ENCODE results near the gene MATCAP1.

Gene MATCAP1

DNA sequence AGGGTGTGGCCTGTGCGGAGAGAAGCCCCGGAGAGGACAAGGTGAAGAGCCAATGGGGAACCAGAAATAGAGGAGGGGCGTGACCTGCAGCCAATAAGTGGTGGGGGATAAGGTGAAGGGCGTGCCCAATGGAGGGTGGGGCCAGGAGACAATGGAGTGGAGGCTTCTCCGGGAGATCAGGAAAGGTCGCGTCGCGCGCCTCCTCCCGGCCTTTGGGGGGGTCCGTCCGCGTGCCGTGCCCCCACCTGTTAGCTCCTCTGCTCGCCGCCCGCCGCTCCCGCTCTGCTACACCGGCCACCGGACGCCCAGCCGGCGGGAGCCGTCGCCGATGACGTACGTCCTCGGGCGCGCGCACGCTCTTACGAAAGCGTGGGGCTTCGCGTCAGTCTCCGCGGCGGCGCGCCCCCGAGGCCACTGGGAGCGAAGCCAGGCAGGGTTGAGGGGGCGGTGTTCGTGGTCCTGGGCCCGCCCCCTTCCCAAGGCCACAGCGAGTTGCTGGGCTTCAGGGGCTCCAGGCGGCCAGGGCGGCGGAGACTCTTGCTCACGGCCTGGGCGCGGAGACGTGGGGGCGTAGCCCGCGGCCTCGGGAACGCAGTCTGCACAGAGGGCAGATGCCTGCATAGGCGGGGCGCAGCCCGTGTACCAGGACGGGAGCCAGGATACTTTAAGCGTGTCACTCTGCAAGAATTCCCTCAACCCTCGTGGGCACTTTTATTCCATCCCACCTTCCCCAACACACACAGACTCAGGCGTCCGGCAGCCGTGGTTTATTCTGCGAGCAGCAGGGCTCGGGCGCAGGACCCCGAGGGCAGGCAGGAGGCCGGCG, at the start of gene MATCAP1:
MATCAP1 (minus strand) TSS at position 337 of the 826 bp plus-strand sequence. CDS start 3,353 bp downstream, outside the sequence.
- peak; percentile 98 for DNase-seq (ENCODE audit: low spot score)

DNA sequence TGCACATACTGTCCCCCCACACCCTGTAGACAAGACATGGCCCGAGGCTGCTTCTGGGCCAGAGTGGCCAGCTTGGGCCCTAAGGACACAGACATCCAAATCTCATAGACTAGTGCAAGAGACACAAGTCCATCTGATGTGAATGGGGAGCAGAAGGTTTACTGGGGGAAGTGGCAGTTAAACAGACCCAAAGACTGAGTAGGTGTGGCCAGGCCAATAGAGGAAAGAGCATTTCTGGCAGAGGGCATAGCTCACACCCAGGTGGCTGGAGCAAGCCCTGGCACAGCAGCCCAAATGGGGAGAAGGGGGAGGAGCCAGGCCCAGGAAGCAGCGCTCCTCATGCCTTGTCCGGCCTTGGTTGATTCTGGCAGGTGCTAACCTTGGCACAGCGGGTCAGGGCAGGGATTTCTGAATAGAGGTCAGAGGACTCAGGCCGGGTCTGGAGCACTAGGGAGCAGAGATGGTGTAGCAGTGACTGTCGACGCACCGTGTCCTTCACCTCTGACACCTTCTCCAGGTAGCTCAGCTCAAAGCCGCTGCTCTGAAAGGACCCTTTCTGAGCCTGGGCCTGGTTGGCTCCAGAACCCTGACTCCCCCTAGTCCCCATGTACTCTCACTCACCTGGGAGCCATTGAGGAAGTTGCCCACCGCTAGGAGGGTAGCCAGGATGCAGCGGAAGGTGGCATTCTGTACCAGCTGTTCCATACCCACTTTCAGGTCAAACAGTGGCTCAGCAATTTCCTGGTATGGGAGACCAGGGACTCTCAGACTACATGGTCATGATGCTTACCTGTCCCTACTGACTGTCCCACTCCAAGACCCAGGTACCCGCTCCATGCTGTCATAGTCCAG, 47.3 kb upstream of the MATCAP1 start:
- no peak for DNase-seq (ENCODE audit: low spot score)

DNA sequence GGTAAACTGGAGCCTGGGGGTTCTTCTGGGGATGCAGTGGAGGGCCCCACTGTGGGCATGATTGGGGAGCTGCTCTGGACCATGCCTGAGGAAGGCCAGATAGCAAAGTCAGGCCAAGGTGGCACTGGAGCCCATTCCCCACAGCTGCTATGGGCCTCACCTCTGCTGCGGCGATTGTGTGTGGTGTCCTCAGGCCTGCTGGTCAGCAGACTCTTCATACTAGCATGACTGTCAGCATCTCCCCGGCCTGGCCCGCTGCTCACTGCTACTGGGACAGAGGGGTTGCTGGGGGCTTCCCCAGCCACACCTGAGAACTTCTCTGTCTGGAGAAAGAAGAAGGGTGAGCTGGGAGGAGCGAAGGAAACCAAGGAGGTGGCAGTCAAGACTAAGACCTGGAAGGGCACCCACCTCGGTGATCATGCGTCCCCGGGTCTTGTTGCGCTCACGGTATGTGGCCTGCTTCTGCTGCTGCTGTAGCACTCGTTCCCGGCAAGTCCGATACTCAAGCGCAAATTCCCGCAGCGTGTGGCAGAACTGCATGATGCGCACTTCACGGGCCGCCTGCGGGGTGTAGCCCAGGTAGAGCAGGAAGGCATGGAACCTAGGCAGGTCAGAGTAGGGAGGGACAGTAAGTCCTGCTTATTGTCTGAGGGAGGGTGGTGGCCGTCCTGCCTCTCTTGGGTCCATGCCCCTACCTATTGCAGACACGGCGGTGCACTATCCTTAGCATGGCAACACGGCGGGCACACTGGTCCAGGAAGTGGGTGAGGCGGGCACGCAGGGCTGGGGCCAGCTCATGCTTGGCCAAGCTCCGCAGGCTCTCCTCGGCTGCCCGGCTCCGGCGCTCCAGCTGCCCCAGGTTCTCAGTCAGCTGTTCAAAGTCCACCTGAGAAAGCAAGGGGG, 46.4 kb upstream of the MATCAP1 start:
- no peak for DNase-seq (ENCODE audit: low spot score)

DNA sequence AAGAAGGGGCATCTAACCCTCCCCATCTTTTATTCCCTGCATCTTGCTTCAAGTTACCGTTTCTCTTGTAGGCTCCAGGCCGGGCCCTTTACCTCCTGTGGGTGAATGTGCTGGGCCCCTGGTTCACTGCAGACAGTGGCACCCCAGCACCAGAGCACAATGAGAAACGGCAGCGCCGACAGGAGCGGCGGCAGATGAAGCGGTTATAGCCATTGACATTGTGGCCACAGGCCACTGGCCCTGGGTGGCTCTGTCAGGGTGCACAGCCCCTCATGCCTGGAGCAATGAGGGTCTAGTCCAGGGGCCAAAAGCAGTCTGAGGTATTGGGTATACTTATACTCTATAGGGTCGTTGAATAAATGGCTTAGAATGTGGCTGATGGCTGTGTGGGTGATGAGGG, 45.1 kb upstream of the MATCAP1 start:
- DNase-seq (ENCODE audit: low spot score) = no peak

DNA sequence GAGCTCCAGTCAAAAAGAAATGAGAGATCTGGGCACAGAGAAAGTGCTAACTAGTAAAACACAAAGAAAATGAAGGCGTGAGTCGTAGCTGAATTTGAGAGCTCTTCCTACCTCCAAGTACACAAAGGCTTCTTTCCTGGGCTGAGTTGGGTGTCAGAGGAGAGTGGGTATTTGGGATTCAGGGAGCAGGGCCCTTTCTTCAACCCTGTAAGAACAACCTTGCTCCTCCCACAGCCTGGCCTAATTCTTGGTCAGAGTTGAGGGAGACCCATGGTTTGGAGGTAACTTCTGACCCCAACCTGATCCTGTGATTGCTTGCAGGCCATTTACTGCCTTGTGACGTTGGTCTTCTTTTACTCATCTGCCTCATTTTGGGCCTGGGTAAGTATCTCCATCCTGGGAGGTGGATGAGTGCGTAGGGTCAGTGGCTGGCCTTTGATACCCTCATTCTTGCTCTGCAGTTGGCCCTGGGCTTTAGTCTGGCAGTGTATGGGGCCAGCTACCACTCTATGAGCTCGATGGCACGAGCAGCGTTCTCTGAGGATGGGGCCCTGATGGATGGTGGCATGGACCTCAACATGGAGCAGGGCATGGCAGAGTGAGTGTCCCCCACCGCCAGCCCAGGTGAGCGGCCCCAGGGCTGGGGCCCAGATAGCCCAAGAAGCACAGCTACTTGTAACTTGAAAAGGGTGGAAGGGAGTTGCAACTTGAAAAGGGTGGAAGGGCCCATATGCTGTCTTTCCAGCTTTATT, 44.4 kb upstream of the MATCAP1 start:
- no peak for DNase-seq (ENCODE audit: low spot score)

DNA sequence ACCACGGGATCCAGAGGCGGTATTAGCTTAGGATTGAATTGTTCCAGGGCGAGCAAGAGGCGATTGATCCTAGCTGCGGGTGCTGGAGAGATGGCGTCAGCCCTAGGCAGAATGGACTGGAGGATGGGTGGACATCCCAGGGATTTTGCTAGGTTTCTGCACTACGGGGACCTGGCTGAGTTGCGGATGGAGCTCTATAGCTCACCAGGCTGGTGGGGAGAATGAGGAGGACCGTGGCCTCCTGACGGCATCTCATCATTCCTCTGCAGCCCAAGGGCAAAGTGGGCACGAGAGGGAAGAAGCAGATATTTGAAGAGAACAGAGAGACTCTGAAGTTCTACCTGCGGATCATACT, 43.8 kb upstream of the MATCAP1 start:
- no peak for DNase-seq (ENCODE audit: low spot score)

DNA sequence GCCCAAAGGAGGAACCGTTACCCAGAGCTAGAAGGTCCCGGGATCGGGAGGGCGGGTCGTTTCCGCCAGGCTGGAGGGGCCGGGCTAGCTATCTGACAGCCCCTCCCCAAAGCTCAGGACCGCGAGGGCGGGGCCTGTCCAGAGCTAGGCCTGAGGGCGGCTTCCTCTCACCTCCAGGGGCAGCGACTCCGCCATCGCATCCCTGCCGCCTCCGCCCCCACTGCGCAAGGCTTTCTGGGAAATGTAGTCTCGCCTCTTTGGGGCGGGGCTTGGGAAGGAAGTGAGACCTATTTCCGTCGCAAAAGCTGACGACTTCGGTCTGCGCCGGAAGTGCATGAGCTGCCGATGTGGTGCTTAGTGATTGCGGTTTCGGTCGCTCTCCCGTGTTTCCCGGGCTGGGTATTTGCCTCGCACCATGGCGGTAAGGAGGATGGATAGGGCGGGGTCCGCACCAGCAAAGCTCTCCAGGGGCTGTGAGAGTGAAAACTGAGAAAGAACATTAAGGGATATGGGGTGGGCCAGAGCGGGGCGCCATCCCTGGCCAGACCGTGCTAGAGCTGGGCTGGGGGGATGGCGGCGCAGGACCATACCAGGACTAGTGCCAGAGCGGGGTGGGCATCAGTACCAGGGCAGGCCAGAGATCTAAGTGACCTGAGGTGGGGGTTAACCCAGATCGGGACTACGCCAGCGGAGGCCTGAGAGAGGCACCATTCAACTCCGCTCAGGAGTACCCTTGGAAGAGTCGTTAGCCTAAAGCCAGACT, 43.2 kb upstream of the MATCAP1 start, which contains the start of gene TMEM208:
TMEM208 (plus strand) TSS at position 327 of the 763 bp plus-strand sequence; CDS start at position 416, 89 bp downstream.
- peak; percentile 98 for DNase-seq (ENCODE audit: low spot score)

DNA sequence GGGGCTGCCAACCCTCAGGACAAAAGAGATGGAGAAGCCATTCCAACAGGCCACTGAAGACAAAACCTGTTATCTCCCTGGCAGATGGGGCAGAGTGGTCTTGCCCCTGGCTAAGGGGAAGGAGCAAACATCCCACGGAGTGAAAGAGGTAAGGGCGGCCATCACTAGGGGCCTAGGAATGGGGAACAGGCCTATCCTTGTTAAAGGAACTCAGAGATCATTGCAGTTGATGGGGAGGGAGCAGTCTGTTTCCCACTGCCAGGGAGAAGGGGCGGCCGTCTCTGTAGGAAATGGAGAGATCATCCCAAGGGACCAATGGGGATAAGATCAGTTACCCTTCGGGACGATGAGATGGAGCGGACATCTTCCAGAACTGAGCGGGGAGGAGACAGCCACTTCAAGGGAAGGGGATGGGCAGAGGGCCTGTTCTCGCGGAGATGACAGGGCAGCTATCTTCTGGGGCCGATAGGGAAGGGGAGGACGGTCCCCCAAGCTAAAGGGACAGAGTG, 42.6 kb upstream of the MATCAP1 start:
- no peak for DNase-seq (ENCODE audit: low spot score)

DNA sequence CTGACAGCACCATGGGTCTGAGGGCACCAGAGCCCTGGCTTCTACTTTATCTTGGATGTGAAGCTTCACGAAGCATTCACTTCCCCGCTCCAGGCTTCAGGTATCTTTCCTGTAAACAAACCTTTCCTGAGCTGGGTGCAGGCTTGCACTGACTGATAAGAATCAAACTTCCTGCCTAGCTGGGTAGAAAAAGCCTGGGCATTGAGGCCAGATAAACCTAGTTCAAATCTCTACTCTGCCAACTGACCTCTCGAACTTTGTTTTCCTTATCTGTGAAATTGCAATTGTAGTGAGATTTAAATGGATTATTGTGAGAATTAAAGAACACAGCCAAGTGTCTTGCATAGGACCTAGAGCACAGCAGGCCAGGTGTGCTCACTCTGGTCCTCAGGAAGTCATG, 40.2 kb upstream of the MATCAP1 start:
- no peak for DNase-seq (ENCODE audit: low spot score)

DNA sequence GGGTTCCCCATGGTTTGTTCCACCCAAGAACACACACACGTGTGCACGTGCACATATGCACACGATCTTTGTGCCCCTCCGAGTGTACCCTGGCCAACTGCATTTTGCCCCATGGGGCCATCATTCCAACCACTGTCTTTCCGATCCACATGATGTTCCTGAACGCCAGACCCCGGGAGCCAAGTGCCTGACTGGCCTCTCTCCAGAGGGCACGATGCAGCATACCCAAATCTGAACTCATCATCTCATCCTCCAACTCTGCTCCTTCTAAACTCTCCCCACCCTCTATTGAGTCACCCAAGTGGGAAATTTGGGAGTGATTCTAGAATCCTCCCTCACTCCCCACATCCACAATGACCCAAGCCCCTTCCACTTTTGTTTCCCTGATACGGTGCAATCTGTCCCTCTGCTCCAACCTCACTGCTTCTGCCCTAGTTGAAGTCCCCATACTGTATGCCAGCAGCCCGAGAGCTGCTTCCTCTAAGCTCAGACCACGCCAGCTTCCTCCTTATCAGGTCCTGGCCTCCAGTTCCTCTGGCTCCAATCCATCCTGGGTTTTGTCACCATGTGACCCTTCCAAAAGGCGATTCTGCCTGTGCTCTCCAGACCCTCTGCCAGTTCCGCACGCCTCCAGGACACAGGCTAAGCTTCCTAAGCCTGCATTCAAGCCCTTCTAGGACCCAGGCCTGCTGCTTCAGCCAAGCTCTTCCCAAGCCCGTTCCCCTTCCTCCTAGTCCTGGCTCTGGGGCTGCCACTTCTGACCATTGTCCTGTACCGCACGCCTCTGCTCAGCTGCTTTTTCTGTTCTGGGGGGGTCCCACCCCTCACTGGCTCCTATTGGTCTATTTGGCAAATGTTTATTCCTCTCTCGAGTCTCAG, 33.1 kb upstream of the MATCAP1 start:
- no peak for DNase-seq (ENCODE audit: low spot score)

DNA sequence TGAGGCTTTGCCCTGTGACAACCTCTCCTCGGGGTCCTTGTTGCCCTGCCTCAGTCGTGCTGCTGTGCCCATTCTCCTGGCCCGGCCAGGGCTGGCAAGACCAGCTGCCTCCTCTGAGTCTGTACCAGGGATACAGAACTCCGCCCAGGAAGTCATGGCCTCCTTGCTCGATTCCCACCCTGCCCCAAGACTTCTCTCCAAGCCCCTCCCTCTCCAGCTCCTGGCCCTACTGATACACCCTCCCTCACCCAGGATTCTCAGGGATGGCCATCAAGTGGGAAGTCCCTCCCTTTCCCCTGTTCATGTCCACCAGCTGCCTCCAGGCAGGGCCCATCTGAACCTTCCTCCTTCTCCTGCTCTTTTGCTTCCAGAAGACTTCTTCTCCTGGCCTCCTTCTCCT, 31.9 kb upstream of the MATCAP1 start:
- no peak for DNase-seq (ENCODE audit: low spot score)

DNA sequence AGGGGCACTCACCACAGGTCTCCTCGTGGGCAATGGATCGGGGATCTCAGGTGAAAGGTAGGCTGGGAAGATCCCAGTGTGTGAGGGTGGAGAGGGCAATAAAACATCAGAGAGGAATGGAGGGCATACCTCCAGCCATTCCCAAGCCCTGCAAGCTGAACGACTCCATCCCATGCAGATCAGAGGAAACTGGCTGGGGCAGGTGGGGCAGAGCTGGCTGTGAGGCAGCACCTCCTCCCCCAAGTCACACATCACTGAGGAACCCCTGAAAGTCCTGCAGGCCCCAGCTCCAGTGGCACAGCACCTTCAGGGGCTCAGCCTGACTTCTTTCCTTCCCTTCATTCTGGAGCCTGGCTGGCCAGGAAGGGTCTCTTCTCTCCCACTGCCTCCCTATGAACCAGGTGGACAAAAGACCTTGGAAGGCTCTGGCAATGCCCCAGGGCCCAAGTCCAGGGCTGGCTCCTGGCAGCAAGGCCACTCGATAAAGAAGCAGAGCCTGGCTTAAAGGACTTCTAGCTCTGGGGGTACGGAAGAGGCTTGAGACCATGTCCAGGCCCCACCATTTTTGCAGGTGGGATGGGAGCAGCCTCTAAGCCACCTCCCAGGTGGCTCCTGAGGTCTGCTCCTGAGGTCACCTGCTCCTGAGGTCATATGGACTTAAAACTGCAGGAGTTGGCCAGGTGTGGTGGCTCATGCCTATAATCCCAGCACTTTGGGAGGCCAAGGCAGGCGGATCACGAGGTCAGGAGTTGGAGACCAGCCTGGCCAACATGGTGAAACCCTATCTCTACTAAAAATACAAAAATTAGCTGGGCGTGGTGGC, 29.6 kb upstream of the MATCAP1 start:
- DNase-seq (ENCODE audit: low spot score) = no peak

DNA sequence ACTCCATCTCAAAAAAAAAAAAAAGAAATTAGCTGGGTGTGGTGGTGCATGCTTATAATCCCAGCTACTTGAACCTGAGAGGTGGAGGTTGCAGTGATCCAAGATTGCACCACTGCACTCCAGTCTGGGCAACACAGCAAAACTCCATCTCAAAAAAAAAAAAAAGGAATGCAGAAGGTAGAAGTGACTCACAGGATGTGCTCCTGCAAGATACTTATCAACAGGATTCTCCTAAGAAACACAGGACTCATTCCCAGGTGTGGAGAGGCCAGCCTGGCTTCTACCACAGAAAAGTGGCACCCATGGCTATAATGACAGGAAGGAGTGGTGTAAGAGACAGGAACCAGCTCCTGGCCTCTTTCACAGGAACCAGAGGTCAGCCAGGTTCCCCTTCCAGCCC, 29.0 kb upstream of the MATCAP1 start:
- DNase-seq (ENCODE audit: low spot score) = no peak

DNA sequence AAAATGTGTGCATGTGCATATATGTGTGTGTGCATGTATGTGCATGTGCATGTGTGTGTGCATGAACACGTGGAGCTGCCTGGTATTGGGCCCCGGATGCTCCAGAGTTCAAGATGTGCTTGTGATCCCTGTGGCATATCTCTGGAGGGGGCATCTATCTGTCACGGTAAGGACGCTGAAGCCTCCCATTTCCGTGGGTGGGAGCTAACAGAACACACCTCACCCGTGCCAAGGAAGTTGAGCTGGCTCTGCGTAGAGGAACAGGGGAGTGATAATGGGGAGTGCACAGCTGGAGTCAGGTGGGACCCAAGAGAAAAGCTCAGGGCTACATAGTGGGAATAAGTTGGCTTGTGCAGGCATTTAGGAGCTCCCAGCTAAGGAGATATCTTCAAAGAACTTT, 27.9 kb upstream of the MATCAP1 start:
- DNase-seq (ENCODE audit: low spot score) = no peak

DNA sequence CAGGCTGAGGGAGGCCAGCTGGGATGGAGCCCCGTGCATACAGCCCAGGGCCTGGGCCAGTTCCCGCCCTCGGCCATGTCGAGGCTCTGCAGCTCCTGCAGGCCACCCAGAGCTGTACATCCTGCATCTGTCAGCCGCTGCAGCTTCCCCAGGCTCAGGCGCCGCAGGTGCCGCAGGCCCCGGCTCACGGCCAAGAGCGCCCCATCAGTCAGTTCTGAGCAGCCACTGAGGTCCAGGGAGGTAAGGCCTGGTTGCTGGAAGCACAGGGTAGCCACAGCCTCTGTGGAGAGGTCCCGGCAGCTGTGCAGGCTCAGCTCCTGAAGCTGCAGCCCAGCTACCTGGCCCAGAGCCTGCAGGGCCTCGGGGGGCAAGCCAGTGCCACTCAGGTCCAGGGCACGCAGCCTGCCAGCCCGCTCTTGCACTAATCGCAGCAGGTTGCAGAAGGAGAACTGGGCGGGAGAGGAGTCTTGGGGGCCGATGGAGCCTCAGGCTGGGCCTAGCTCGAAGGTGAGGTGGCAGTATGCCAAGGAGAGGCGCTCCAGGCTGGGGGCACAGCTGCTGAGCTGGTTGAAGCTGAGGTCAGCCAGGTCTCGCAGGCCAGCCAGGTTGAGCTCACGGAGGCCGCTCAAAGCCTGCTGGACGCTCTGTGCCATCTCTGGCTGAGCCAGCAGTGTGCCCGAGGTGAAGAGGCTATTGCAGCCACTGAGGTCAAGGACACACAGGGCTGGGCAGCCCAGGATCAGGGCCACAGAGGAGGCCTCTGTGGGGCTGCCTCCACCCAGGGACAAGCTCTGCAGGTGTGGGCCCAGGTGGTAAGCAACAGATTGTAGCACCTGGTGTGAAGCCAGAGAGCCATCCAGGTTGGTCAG, 26.5 kb upstream of the MATCAP1 start:
- no peak for DNase-seq (ENCODE audit: low spot score)

DNA sequence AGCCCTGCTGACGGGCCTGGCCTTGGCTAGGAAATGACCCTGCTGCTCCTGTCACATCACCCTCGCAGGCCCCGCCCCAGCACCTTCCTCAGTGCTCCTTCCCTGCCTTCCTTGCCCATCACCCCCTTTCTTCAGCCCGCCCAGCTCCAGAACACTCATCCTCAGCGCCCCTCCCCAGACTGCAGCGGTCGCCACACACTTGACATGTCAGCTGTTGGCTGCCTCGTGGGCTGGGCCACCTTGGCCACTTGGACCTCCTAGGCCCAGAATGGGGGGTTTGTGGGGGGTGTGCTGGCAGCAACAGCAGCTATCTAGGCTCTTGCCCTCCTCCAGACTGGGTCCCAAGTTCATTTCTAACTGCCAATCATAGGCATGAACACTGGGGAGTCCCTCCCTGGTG, 25.8 kb upstream of the MATCAP1 start:
- no peak for DNase-seq (ENCODE audit: low spot score)

DNA sequence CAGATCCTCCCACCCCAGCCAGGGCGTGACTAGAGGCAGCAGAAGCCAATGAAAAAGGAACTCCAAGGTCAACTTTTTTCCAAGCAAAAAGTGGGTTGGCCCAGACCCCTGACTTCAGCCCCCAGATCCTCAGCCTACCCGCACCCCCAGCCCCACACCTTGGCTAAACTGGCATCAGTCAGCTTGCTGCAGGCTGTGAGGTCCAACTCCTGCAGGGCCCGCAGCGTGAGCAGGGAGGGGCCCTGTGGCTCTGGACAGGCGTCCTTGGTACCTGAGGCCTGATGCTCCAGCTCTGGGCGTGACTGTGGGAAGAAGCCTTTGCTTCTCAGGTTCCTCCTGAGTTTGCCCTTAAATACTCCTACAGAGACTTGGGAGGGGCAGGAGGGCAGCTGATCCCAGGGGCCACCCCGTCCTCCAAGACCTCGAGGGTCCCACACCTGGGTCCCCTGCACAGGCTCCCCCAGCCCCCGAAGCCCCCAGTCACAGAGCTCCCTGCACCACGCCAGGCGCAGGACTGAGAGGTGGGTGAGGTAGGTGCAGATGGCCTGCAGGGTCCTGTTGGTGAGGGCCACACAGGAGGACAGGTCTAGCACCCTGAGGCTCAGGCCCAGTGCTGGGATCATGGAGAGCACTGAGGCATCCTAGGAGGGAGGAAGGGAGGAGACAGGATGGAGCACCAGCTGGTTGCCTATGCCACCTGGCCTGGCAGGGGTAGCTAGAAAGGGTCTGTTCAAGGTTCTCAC, 24.6 kb upstream of the MATCAP1 start:
- DNase-seq (ENCODE audit: low spot score) = no peak
